PC-3 (cell line): ENCODE data around the gene ADAM12. TPM values are rescaled to one million over a fixed set of nuclear protein-coding genes. Genes with fewer than 3 reads are reported as not detected.

Experiments
- ATAC-seq: fragments of 200-7000 bp; cut with Tn5 transposase; 2 replicates; pipeline ENCODE4 v1.9.1; 2020; ENCODE audit warnings: mild to moderate bottlenecking, moderate library complexity
- BruUV-seq: library from RNA; stranded (reverse); fragments of 400-500 nt; replicated peaks from 2 replicates; lab custom pipeline; 2021; lab: Mats Ljungman, UMichigan
- CTCF ChIA-PET: fragments of 300-600 bp; sonication (Branson Sonifier 250); formaldehyde crosslinking; loops from one replicate; lab custom pipeline; 2022; ENCODE audit warnings: antibody characterized with exemption; lab: Charles Lee
- POLR2A ChIA-PET: fragments of 300-600 bp; sonication (Branson Sonifier 250); formaldehyde crosslinking; loops from one replicate; lab custom pipeline; 2022; ENCODE audit warnings: antibody characterized with exemption; ENCODE audit not compliant: unreplicated experiment; lab: Charles Lee
- DNase-seq: peaks from one replicate; pipeline ENCODE4 v3.0.0-alpha.2; 2015
- H2AFZ ChIP-seq: fragments of 300-600 bp; sonication (generic); 2 replicates; pipeline ENCODE4 v1.6.0; 2016; ENCODE audit warnings: antibody characterized with exemption, low read length
- H3F3A ChIP-seq: fragments of 300-600 bp; sonication (generic); one replicate; pipeline ENCODE4 v1.6.0; 2017; ENCODE audit warnings: antibody characterized with exemption, low read length, control low read depth, mild to moderate bottlenecking; ENCODE audit not compliant: unreplicated experiment
- H3K27ac ChIP-seq: fragments of 300-600 bp; sonication (generic); 2 replicates; pipeline ENCODE4 v1.5.1; 2016; ENCODE audit warnings: mild to moderate bottlenecking, low read length
- H3K27me3 ChIP-seq: fragments of 300-600 bp; sonication (generic); 2 replicates; pipeline ENCODE4 v1.6.1; 2016; ENCODE audit warnings: low read length, mixed read lengths
- H3K36me3 ChIP-seq: fragments of 300-600 bp; sonication (generic); 2 replicates; pipeline ENCODE4 v1.6.1; 2016; ENCODE audit warnings: low read depth, mixed run types, low read length, mixed read lengths
- H3K4me1 ChIP-seq: fragments of 300-600 bp; sonication (generic); 2 replicates; pipeline ENCODE4 v1.5.1; 2016; ENCODE audit warnings: low read length; ENCODE audit not compliant: insufficient read depth
- H3K4me2 ChIP-seq: fragments of 300-600 bp; sonication (generic); 2 replicates; pipeline ENCODE4 v1.6.0; 2016; ENCODE audit warnings: low read length
- H3K4me3 ChIP-seq: fragments of 300-600 bp; sonication (generic); 2 replicates; pipeline ENCODE4 v1.5.1; 2016; ENCODE audit warnings: mild to moderate bottlenecking, low read length, mixed read lengths
- H3K79me2 ChIP-seq: fragments of 300-600 bp; sonication (generic); 2 replicates; pipeline ENCODE4 v1.6.1; 2017; ENCODE audit warnings: low read length, mixed read lengths
- H3K9ac ChIP-seq: fragments of 300-600 bp; sonication (generic); 2 replicates; pipeline ENCODE4 v1.6.0; 2016; ENCODE audit warnings: mild to moderate bottlenecking, low read length
- H3K9me2 ChIP-seq: fragments of 300-600 bp; sonication (generic); replicated peaks from 2 replicates; pipeline ENCODE4 v1.6.1; 2016; ENCODE audit warnings: mixed run types, low read length, mixed read lengths
- H3K9me3 ChIP-seq: fragments of 300-600 bp; sonication (generic); 2 replicates; pipeline ENCODE4 v1.6.1; 2016; ENCODE audit warnings: low read length, mixed read lengths
- H4K20me1 ChIP-seq: fragments of 300-600 bp; sonication (generic); 2 replicates; pipeline ENCODE4 v1.6.1; 2016; ENCODE audit warnings: low read length, mixed read lengths
- EZH2 ChIP-seq: fragments of 300-600 bp; sonication (generic); IDR thresholded peaks from one replicate; pipeline ENCODE4 v1.6.1; 2017; ENCODE audit warnings: antibody characterized with exemption, mild to moderate bottlenecking, low read length; ENCODE audit not compliant: unreplicated experiment
- EZH2phosphoT487 ChIP-seq: fragments of 300-600 bp; sonication (generic); IDR thresholded peaks from 2 replicates; pipeline ENCODE4 v1.6.1; 2018; ENCODE audit warnings: mild to moderate bottlenecking, antibody characterized with exemption, low read length, borderline replicate concordance
- intact Hi-C: fragments of 100-400 bp; cut with micrococcal nuclease; formaldehyde crosslinking; loops from 2 replicates; pipeline ENCODE4 v1.9.0; 2023
- total RNA-seq: library from RNA; depleted of rRNA; stranded (reverse); fragments of >200 nt; gene quantifications from 2 replicates; pipeline ENCODE4 v1.2.3, GENCODE V29; 2014
- TF ChIP-seq, protein P1 (sequence below): fragments of 300-600 bp; sonication (generic); conservative IDR thresholded peaks from 2 replicates; pipeline ENCODE4 v1.5.1; 2017; ENCODE audit warnings: antibody characterized with exemption, low read depth, mild to moderate bottlenecking, low read length

The ADAM12 gene
- total RNA-seq, 1 experiment from 2014 or later = 3.4 TPM

DNA sequence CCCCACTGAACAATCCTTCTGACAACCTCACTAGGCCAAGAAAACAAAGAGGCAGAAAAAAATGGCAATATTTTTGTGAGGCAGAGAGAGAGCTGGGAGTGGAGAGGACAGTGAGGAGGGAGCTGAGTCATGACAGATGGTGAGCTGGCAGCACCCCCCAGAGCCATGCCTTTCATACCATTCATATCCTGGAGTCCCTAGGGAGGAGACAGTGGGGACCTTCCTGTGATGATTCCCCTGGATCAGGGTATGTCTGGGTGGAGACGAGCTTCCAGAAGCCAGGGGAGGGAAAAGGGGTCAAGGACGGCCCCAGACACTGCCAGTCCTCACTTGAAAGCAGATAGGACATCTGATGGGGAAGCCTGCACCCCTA, 160.5 kb downstream of the ADAM12 start:
- no peaks in the 10 kb centered on the region for H3F3A ChIP-seq
- no peaks in the 10 kb centered on the region for H3K9me3 ChIP-seq
- H3K36me3 ChIP-seq = no peaks in the 10 kb centered on the region
- no peak overlapping the region for H3K27ac ChIP-seq
- BruUV-seq = no TSS peak
- H3K9ac ChIP-seq = no peak overlapping the region
- H3K4me3 ChIP-seq = no peak overlapping the region
- H3K79me2 ChIP-seq = no peaks in the 10 kb centered on the region
- TF ChIP-seq, protein P1, sequence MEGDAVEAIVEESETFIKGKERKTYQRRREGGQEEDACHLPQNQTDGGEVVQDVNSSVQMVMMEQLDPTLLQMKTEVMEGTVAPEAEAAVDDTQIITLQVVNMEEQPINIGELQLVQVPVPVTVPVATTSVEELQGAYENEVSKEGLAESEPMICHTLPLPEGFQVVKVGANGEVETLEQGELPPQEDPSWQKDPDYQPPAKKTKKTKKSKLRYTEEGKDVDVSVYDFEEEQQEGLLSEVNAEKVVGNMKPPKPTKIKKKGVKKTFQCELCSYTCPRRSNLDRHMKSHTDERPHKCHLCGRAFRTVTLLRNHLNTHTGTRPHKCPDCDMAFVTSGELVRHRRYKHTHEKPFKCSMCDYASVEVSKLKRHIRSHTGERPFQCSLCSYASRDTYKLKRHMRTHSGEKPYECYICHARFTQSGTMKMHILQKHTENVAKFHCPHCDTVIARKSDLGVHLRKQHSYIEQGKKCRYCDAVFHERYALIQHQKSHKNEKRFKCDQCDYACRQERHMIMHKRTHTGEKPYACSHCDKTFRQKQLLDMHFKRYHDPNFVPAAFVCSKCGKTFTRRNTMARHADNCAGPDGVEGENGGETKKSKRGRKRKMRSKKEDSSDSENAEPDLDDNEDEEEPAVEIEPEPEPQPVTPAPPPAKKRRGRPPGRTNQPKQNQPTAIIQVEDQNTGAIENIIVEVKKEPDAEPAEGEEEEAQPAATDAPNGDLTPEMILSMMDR = no peak
- TF ChIP-seq EZH2 = no peak
- TF ChIP-seq EZH2phosphoT487 = no peak
- no peaks in the 10 kb centered on the region for H3K27me3 ChIP-seq
- H3K4me1 ChIP-seq = 0 out of 2 replicates have a peak, but pooled peaks cover 3% of the 10 kb centered on the region
- no peak overlapping the region for H3K4me2 ChIP-seq
- no peak for ATAC-seq
- peak; percentile 11 for DNase-seq
- H3K9me2 ChIP-seq = no peaks in the 10 kb centered on the region
- no peak overlapping the region for H2AFZ ChIP-seq
- ChIA-PET POLR2A (no interaction called here), CTCF (no interaction called here)
- intact Hi-C loops = no loop called here
- H4K20me1 ChIP-seq = no peaks in the 10 kb centered on the region

DNA sequence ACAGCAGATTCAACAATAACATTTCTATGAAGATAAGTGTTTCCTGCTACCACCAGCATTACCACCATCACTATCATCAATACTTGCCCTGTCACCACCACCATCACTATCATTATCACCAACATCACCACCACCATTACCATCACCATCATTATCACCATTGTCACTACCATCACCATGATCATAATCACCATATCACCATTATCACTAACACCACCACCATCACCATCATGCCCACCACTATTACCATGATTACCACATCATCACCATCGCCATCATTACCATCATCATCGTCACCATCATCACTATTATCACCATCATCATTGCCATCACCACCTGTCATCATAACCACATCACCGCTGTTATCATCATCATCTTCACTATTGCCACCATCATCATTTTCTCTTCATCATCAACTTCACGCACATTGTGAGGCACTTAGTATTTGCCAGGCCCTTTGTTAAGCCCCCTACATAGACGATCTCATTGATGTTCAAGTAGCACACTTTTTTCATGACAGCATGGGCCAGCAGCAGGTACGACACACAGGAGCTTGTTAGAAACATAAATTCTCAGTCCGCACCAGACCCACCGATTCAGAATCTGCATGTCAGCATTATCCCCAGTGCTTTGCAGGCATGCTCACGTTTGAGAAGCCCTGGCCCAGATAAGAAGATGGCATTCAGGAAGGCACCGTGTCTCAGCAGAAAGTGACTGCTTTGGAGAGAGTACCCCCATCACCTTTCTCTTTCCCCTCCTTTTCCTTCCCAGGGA, 161.1 kb downstream of the ADAM12 start:
- Histone ChIP-seq H3K36me3 (no peaks in the 10 kb centered on the region), H3F3A (no peaks in the 10 kb centered on the region), H3K79me2 (no peaks in the 10 kb centered on the region), H3K27me3 (no peaks in the 10 kb centered on the region), H3K4me1 (0 out of 2 replicates have a peak, but pooled peaks cover 3% of the 10 kb centered on the region), H4K20me1 (no peaks in the 10 kb centered on the region), H2AFZ (no peak overlapping the region), H3K9me2 (no peaks in the 10 kb centered on the region), H3K4me3 (no peak overlapping the region), H3K4me2 (no peak overlapping the region), H3K9ac (no peak overlapping the region), H3K9me3 (no peaks in the 10 kb centered on the region), H3K27ac (no peak overlapping the region)
- intact Hi-C loops = no loop called here
- POLR2A ChIA-PET = no interaction called here
- BruUV-seq = no TSS peak
- ATAC-seq (no peak), DNase-seq (no peak)
- TF ChIP-seq EZH2phosphoT487 = no peak
- TF ChIP-seq, protein P1 = no peak
- CTCF ChIA-PET = no interaction called here

- BruUV-seq = no TSS peak
- POLR2A ChIA-PET = no interaction called here
- H3K27me3 ChIP-seq = no peaks in the 10 kb centered on the region
- H3K36me3 ChIP-seq = no peaks in the 10 kb centered on the region
- CTCF ChIA-PET = no interaction called here
- no peak for ATAC-seq
- no peaks in the 10 kb centered on the region for H3K9me2 ChIP-seq
- H3K4me3 ChIP-seq = no peak overlapping the region
- no peak overlapping the region for H3K4me2 ChIP-seq
- no peak overlapping the region for H3K27ac ChIP-seq
- no peaks in the 10 kb centered on the region for H4K20me1 ChIP-seq
- H2AFZ ChIP-seq = no peak overlapping the region
- no peaks in the 10 kb centered on the region for H3K9me3 ChIP-seq
- H3K9ac ChIP-seq = no peak overlapping the region
- no peaks in the 10 kb centered on the region for H3F3A ChIP-seq
- H3K4me1 ChIP-seq = 0 out of 2 replicates have a peak, but pooled peaks cover 3% of the 10 kb centered on the region
- no peak for DNase-seq
- intact Hi-C loops = no loop called here
- TF ChIP-seq EZH2 = no peak
- TF ChIP-seq, protein P1 = no peak
- TF ChIP-seq EZH2phosphoT487 = no peak
- no peaks in the 10 kb centered on the region for H3K79me2 ChIP-seq
These were observed 162.1 kb downstream of the ADAM12 start for GRCh38 chr10:126226205-126226604.
